Measurements from ENCODE around the gene DET1. TPM values are rescaled to one million over a fixed set of nuclear protein-coding genes. Genes with fewer than 3 reads are reported as not detected.

Gene DET1
- total and polyA plus RNA-seq, 4 experiments from 2014 or later, result 1.1 to 11.7 (median 7.5) TPM

DNA sequence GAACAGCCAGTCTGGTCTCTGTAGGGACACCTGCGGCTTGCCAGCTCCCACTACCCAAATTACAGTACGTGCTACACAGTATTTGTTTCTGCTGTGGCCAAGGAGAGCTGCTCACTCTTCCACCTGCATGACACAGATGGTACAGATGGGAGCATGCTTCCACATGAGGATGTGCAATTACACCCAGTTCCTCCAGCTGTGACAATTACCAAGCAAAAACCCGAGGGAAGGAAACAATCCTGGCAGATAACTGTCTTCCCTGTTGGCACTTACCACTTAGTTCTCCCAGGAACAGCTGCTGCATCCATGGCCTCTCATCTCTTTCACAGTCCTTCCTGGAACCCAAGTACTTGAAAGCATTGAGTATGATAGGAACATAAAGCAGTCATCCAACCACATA, 34.4 kb downstream of the DET1 start:
- no peak overlapping the region for H3K4me3 ChIP-seq (ENCODE audit: low read length in 2 of 2)
- H3K36me3 ChIP-seq (ENCODE audit: insufficient read depth, low read length), result peaks cover 16% of the 10 kb centered on the region
- peak overlapping the region in 1 of 7 donors; percentile 36 for H3K27ac Mint-ChIP-seq
- intact Hi-C loops (cut with micrococcal nuclease), result no loop called here
- no peaks in the 10 kb centered on the region for H3K27me3 Mint-ChIP-seq
- no peak overlapping the region for H3K27ac ChIP-seq (ENCODE audit: low read depth, low read length)
- no peaks in the 10 kb centered on the region for H3K4me1 ChIP-seq (ENCODE audit: insufficient read depth, low read length)
- H3K27me3 ChIP-seq (ENCODE audit: insufficient read depth, low read length), result no peaks in the 10 kb centered on the region
- ChIA-PET POLR2A (ENCODE audit: partially characterized antibody) (no interaction called here), CTCF (ENCODE audit: partially characterized antibody) (no interaction called here)
- no peak for DNase-seq
- H3K4me1 Mint-ChIP-seq, result no peaks in the 10 kb centered on the region
- no peaks in the 10 kb centered on the region for H3K9me3 ChIP-seq (ENCODE audit: control insufficient read depth in 1 of 2, low read length in 2 of 2)
- no peaks in the 10 kb centered on the region for H3K9me3 Mint-ChIP-seq
- no peak overlapping the region for H3K4me3 Mint-ChIP-seq
- peaks cover 55 to 57% of the 10 kb centered on the region in 2 donors for H3K36me3 Mint-ChIP-seq

DNA sequence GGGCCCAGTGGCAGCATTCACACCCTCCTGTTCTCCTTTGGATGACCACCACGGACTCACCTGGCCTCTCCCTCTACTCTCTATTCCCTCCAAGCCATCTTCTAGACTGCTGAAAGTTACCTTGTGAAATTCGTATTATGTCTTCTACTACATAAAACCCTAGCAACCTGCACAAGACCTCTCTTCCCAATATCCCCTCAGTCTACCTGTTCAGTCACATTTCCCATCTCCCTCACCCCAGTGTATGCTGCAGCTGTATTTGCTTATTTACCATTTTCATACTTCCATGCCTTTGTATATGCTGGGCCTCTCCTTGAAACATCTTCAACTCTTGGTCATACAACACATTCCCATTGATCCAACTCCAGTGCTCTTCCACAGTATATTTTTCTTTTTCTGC, 35.3 kb downstream of the DET1 start:
- intact Hi-C loops (cut with micrococcal nuclease), result no loop called here
- Histone ChIP-seq H3K4me3 (ENCODE audit: low read length in 2 of 2) (no peak overlapping the region), H3K27me3 (ENCODE audit: insufficient read depth, low read length) (no peaks in the 10 kb centered on the region), H3K27ac (ENCODE audit: low read depth, low read length) (no peak overlapping the region), H3K36me3 (ENCODE audit: insufficient read depth, low read length) (peaks cover 16% of the 10 kb centered on the region), H3K4me1 (ENCODE audit: insufficient read depth, low read length) (no peaks in the 10 kb centered on the region), H3K9me3 (ENCODE audit: control insufficient read depth in 1 of 2, low read length in 2 of 2) (no peaks in the 10 kb centered on the region)
- DNase-seq, result no peak
- no peaks in the 10 kb centered on the region for H3K9me3 Mint-ChIP-seq
- POLR2A ChIA-PET (ENCODE audit: partially characterized antibody), result no interaction called here
- H3K36me3 Mint-ChIP-seq, result peaks cover 51 to 57% of the 10 kb centered on the region in 2 donors
- H3K27ac Mint-ChIP-seq, result peak overlapping the region in 1 of 7 donors; percentile 54
- no peaks in the 10 kb centered on the region for H3K4me1 Mint-ChIP-seq
- CTCF ChIA-PET (ENCODE audit: partially characterized antibody), result no interaction called here
- peak overlapping the region in 1 of 8 donors; percentile 28 for H3K4me3 Mint-ChIP-seq
- H3K27me3 Mint-ChIP-seq, result no peaks in the 10 kb centered on the region

DNA sequence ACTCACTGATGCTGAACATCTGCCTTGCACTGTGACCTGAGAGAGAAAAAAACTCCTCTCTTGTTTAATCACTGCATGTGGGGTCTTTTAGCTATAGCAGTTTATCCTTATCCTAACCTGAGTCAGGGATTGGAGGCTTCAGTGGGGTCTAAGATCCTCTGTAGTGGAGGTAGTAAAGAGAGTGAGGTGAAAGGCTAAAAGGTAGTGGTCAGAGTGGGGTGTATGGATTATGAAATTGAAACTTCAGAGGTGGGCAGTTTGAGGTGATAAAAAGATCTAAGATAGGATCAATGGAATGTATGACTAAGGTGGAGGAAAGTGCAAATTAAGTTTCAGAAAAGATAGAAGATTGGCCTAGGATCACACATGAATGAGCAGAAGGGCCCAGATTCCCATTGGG, 36.5 kb downstream of the DET1 start:
- no peak overlapping the region for H3K4me3 Mint-ChIP-seq
- intact Hi-C loops (cut with micrococcal nuclease), result no loop called here

DNA sequence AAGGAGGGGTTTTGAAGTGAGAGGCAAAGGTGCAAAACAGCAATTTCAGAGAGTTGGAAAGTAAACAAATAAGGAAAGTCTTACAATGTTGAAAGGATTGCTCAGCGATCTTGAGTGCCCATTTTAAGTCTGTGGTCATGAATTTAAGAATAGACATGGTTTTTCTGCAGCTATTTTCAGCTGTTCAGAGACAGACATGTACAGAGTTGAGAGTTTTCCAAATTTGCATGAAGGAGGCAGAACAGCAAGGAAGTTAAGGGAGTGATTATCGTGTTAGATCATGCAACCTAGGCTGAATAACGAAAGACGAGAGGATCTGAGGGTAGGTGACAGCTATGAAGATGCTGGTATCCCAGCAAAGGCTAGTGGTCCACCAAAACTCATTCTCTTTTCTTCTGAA, 37.2 kb downstream of the DET1 start:
- Histone ChIP-seq H3K4me3 (ENCODE audit: low read length in 2 of 2) (no peak overlapping the region), H3K27ac (ENCODE audit: low read depth, low read length) (no peak overlapping the region), H3K27me3 (ENCODE audit: insufficient read depth, low read length) (no peaks in the 10 kb centered on the region), H3K9me3 (ENCODE audit: control insufficient read depth in 1 of 2, low read length in 2 of 2) (no peaks in the 10 kb centered on the region), H3K4me1 (ENCODE audit: insufficient read depth, low read length) (no peaks in the 10 kb centered on the region), H3K36me3 (ENCODE audit: insufficient read depth, low read length) (peaks cover 16% of the 10 kb centered on the region)
- Mint-ChIP-seq H3K27ac (no peak overlapping the region), H3K36me3 (peaks cover 55 to 74% of the 10 kb centered on the region in 2 donors), H3K4me1 (no peaks in the 10 kb centered on the region), H3K4me3 (no peak overlapping the region), H3K27me3 (no peaks in the 10 kb centered on the region), H3K9me3 (no peaks in the 10 kb centered on the region)
- intact Hi-C loops (cut with micrococcal nuclease), result no loop called here
- DNase-seq, result no peak
- ChIA-PET CTCF (ENCODE audit: partially characterized antibody) (no interaction called here), POLR2A (ENCODE audit: partially characterized antibody) (no interaction called here)

More for the DNA sequence above, 36.5 kb downstream of the DET1 start:
- no peak overlapping the region for H3K27ac ChIP-seq (ENCODE audit: low read depth, low read length)
- H3K4me3 ChIP-seq (ENCODE audit: low read length in 2 of 2), result no peak overlapping the region
- Mint-ChIP-seq H3K27ac (no peak overlapping the region), H3K4me1 (no peaks in the 10 kb centered on the region), H3K9me3 (no peaks in the 10 kb centered on the region), H3K36me3 (peaks cover 53 to 68% of the 10 kb centered on the region in 2 donors), H3K27me3 (no peaks in the 10 kb centered on the region)
- H3K4me1 ChIP-seq (ENCODE audit: insufficient read depth, low read length), result no peaks in the 10 kb centered on the region
- POLR2A ChIA-PET (ENCODE audit: partially characterized antibody), result no interaction called here
- H3K9me3 ChIP-seq (ENCODE audit: control insufficient read depth in 1 of 2, low read length in 2 of 2), result no peaks in the 10 kb centered on the region
- peaks cover 16% of the 10 kb centered on the region for H3K36me3 ChIP-seq (ENCODE audit: insufficient read depth, low read length)
- CTCF ChIA-PET (ENCODE audit: partially characterized antibody), result no interaction called here
- no peaks in the 10 kb centered on the region for H3K27me3 ChIP-seq (ENCODE audit: insufficient read depth, low read length)
- no peak for DNase-seq

DNA sequence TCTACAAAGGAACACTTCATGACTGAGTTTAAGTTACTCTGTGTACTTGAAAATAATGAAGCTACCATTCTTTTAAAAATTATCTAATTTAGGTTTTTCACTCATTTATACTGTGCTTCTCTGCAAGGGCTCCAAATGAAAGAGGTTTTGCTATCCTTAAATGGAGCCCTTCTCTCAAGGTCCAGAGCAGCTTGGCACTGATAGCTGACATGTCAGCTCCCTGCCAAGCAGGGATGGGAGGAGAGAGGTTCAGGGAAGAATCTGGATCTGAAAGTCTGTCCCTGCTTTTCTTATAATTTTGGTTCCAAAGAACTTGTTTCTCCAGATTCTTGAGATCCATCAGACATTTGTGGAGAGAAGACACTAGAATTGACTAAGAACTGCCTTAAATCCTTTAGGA, 39.9 kb downstream of the DET1 start:
- CTCF ChIA-PET (ENCODE audit: partially characterized antibody), result no interaction called here
- H3K36me3 ChIP-seq (ENCODE audit: insufficient read depth, low read length), result peaks cover 2% of the 10 kb centered on the region
- POLR2A ChIA-PET (ENCODE audit: partially characterized antibody), result no interaction called here

DNA sequence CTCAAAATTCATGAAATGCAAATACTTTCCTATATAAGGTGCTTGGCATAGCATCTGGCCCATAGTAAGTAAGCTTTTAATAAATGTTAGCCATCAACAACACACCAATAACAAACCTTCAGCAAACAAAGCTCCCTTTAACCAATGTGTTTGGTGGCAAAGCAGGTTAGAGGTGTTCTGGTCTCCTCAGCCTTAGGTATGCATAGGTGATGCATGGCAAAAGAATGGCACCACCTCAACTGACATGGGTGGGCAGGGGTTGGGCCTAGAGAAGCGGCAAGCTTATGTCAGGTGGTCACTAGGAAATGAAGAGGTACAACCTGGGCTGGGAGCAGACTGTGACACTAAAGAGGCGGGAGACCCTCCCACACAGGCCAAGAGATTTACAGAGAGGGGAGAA, 40.8 kb downstream of the DET1 start:
- POLR2A ChIA-PET (ENCODE audit: partially characterized antibody), result no interaction called here
- H3K36me3 Mint-ChIP-seq, result peaks cover 46 to 65% of the 10 kb centered on the region in 2 donors
- no peak overlapping the region for H3K27ac ChIP-seq (ENCODE audit: low read depth, low read length)

More for the DNA sequence above, 39.9 kb downstream of the DET1 start:
- DNase-seq, result no peak
- Mint-ChIP-seq H3K4me1 (no peaks in the 10 kb centered on the region), H3K4me3 (no peak overlapping the region), H3K36me3 (peaks cover 53 to 73% of the 10 kb centered on the region in 2 donors), H3K27me3 (no peaks in the 10 kb centered on the region), H3K27ac (no peak overlapping the region), H3K9me3 (no peaks in the 10 kb centered on the region)
- H3K27ac ChIP-seq (ENCODE audit: low read depth, low read length), result no peak overlapping the region
- H3K4me1 ChIP-seq (ENCODE audit: insufficient read depth, low read length), result no peaks in the 10 kb centered on the region
- intact Hi-C loops (cut with micrococcal nuclease), result no loop called here
- no peaks in the 10 kb centered on the region for H3K9me3 ChIP-seq (ENCODE audit: control insufficient read depth in 1 of 2, low read length in 2 of 2)
- no peak overlapping the region for H3K4me3 ChIP-seq (ENCODE audit: low read length in 2 of 2)
- no peaks in the 10 kb centered on the region for H3K27me3 ChIP-seq (ENCODE audit: insufficient read depth, low read length)

DNA sequence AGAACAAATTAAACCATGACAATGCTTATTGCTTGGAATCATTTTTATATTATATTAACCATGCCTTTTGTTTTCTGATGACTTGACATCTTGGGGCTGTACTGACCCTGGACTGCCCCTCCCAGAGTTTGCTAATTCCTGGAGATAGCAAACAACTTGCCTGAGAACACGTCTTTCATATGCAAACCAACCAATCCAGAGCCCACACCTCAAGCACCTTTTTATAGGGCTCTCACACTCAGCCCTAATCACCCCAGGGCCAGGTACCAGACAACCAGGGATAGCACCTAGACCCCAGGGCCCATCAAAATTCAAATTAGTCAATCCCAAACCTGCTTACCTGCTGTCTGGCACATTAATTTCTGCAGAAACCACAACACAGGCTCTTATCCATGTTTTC, 42.0 kb downstream of the DET1 start:
- Mint-ChIP-seq H3K27ac (no peak overlapping the region), H3K4me3 (no peak overlapping the region), H3K4me1 (no peaks in the 10 kb centered on the region), H3K27me3 (no peaks in the 10 kb centered on the region), H3K9me3 (no peaks in the 10 kb centered on the region), H3K36me3 (peaks cover 37 to 55% of the 10 kb centered on the region in 2 donors)
- ChIA-PET POLR2A (ENCODE audit: partially characterized antibody) (no interaction called here), CTCF (ENCODE audit: partially characterized antibody) (no interaction called here)
- Histone ChIP-seq H3K27ac (ENCODE audit: low read depth, low read length) (no peak overlapping the region), H3K27me3 (ENCODE audit: insufficient read depth, low read length) (no peaks in the 10 kb centered on the region), H3K4me1 (ENCODE audit: insufficient read depth, low read length) (no peaks in the 10 kb centered on the region), H3K9me3 (ENCODE audit: control insufficient read depth in 1 of 2, low read length in 2 of 2) (no peaks in the 10 kb centered on the region), H3K4me3 (ENCODE audit: low read length in 2 of 2) (no peak overlapping the region), H3K36me3 (ENCODE audit: insufficient read depth, low read length) (no peaks in the 10 kb centered on the region)
- no peak for DNase-seq
- intact Hi-C loops (cut with micrococcal nuclease), result no loop called here

More for the DNA sequence above, 40.8 kb downstream of the DET1 start:
- H3K9me3 Mint-ChIP-seq, result no peaks in the 10 kb centered on the region
- Histone ChIP-seq H3K36me3 (ENCODE audit: insufficient read depth, low read length) (no peaks in the 10 kb centered on the region), H3K27me3 (ENCODE audit: insufficient read depth, low read length) (no peaks in the 10 kb centered on the region), H3K4me3 (ENCODE audit: low read length in 2 of 2) (no peak overlapping the region), H3K4me1 (ENCODE audit: insufficient read depth, low read length) (no peaks in the 10 kb centered on the region), H3K9me3 (ENCODE audit: control insufficient read depth in 1 of 2, low read length in 2 of 2) (no peaks in the 10 kb centered on the region)
- no peaks in the 10 kb centered on the region for H3K27me3 Mint-ChIP-seq
- no peak overlapping the region for H3K27ac Mint-ChIP-seq
- no peak overlapping the region for H3K4me3 Mint-ChIP-seq
- DNase-seq, result no peak
- H3K4me1 Mint-ChIP-seq, result no peaks in the 10 kb centered on the region
- intact Hi-C loops (cut with micrococcal nuclease), result no loop called here
- CTCF ChIA-PET (ENCODE audit: partially characterized antibody), result no interaction called here

DNA sequence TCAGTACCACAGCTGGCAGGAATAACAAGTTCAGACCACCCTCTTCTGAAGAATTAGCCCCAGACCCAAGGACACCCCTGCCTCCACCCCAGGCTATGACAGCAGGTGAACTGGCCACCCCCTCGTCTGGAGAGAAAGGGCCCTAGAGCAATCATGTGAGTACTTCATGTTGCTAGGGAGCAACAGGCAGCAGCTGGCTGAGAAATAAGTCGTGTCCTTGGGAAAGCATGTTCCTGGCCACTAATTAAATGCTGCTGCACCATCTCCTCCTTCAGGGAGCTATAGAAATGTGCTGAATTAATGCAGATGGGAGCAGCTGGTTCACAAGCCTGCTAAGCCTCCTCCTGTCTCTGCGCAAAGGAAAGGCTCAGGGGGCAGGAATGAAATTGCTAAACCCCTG, 47.5 kb downstream of the DET1 start:
- Histone ChIP-seq H3K27me3 (ENCODE audit: insufficient read depth, low read length) (no peaks in the 10 kb centered on the region), H3K4me1 (ENCODE audit: insufficient read depth, low read length) (no peaks in the 10 kb centered on the region), H3K27ac (ENCODE audit: low read depth, low read length) (no peak overlapping the region), H3K36me3 (ENCODE audit: insufficient read depth, low read length) (no peaks in the 10 kb centered on the region), H3K4me3 (ENCODE audit: low read length in 2 of 2) (no peak overlapping the region), H3K9me3 (ENCODE audit: control insufficient read depth in 1 of 2, low read length in 2 of 2) (no peaks in the 10 kb centered on the region)
- intact Hi-C loops (cut with micrococcal nuclease), result no loop called here
- H3K36me3 Mint-ChIP-seq, result peaks cover 15 to 17% of the 10 kb centered on the region in 2 donors
- no peak overlapping the region for H3K4me3 Mint-ChIP-seq
- POLR2A ChIA-PET (ENCODE audit: partially characterized antibody), result no interaction called here
- H3K27me3 Mint-ChIP-seq, result no peaks in the 10 kb centered on the region
- H3K9me3 Mint-ChIP-seq, result no peaks in the 10 kb centered on the region
- CTCF ChIA-PET (ENCODE audit: partially characterized antibody), result interaction anchor here (0.6 kb wide), 1 partner anchor 63 kb away, joined by 5 read pairs; no protein-coding TSS in a partner anchor
- no peaks in the 10 kb centered on the region for H3K4me1 Mint-ChIP-seq
- no peak overlapping the region for H3K27ac Mint-ChIP-seq
- no peak for DNase-seq

Measured in CD4-positive, alpha-beta memory T cell (primary cell).